ENCODE measurements around the gene OAS2. TPM values are rescaled to one million over a fixed set of nuclear protein-coding genes. Genes with fewer than 3 reads are reported as not detected.
"Not testable (repeated sequence)": the region's sequence is repeated elsewhere in the genome, so short reads cannot be mapped to it uniquely, and the experiment has no call there.

OAS2 gene
- total RNA-seq, 3 donors from 2014 or later = 27.8 to 36.0 (median 34.9) TPM

GRCh38 chr12:112944024-112944690, 34.2 kb upstream of the OAS2 start:
- DNase-seq (no peak), ATAC-seq (no peak)
- H3K4me3 Mint-ChIP-seq = no peak overlapping the region
- H3K27me3 Mint-ChIP-seq (ENCODE audit: low read depth) = no peaks in the 10 kb centered on the region
- no peaks in the 10 kb centered on the region for H3K9me3 Mint-ChIP-seq
- peaks cover 22% of the 10 kb centered on the region for H3K4me1 Mint-ChIP-seq (ENCODE audit: low read depth)
- peaks cover 27% of the 10 kb centered on the region for H3K36me3 Mint-ChIP-seq (ENCODE audit: insufficient read depth)

GRCh38 chr12:112945515-112945914, 32.8 kb upstream of the OAS2 start:
- H3K9me3 Mint-ChIP-seq = no peaks in the 10 kb centered on the region
- H3K4me3 Mint-ChIP-seq = no peak overlapping the region
- DNase-seq (no peak), ATAC-seq (no peak)
- H3K4me1 Mint-ChIP-seq (ENCODE audit: low read depth) = peaks cover 8% of the 10 kb centered on the region
- H3K27me3 Mint-ChIP-seq (ENCODE audit: low read depth) = no peaks in the 10 kb centered on the region
- H3K36me3 Mint-ChIP-seq (ENCODE audit: insufficient read depth) = peaks cover 37% of the 10 kb centered on the region

- peaks cover 44% of the 10 kb centered on the region for H3K36me3 Mint-ChIP-seq (ENCODE audit: insufficient read depth)
- peaks cover 3% of the 10 kb centered on the region for H3K4me1 Mint-ChIP-seq (ENCODE audit: low read depth)
- H3K4me3 Mint-ChIP-seq = no peak overlapping the region
- H3K9me3 Mint-ChIP-seq = no peaks in the 10 kb centered on the region
- no peak for ATAC-seq
- DNase-seq = no peak
- no peaks in the 10 kb centered on the region for H3K27me3 Mint-ChIP-seq (ENCODE audit: low read depth)
Observed at GRCh38 chr12:112946236-112947000, 31.9 kb upstream of the OAS2 start.

- DNase-seq (no peak), ATAC-seq (no peak)
- Mint-ChIP-seq H3K4me3 (no peak overlapping the region), H3K36me3 (ENCODE audit: insufficient read depth) (peaks cover 51% of the 10 kb centered on the region), H3K4me1 (ENCODE audit: low read depth) (peaks cover 2% of the 10 kb centered on the region), H3K9me3 (peaks cover 3% of the 10 kb centered on the region), H3K27me3 (ENCODE audit: low read depth) (no peaks in the 10 kb centered on the region)
Observed at GRCh38 chr12:112947314-112947713, 31.0 kb upstream of the OAS2 start.

DNA sequence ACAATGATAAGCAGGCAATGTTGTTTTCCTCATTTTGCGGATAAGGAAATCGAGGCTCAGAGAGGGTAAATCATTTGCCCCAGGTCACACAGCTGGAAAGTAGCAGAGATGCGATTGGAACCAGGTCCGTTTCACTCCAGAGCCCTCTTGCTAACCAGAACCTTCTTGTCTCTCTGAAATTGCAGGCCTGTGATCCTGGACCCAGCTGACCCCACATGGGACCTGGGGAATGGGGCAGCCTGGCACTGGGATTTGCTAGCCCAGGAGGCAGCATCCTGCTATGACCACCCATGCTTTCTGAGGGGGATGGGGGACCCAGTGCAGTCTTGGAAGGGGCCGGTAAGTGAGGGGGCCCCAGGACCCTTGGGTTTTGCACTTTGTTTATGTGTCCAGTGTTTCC, 30.6 kb upstream of the OAS2 start:
- H3K9me3 Mint-ChIP-seq = peaks cover 6% of the 10 kb centered on the region
- H3K4me3 Mint-ChIP-seq = no peak overlapping the region
- ATAC-seq (no peak), DNase-seq (no peak)
- H3K4me1 Mint-ChIP-seq (ENCODE audit: low read depth) = peaks cover 2% of the 10 kb centered on the region
- no peaks in the 10 kb centered on the region for H3K27me3 Mint-ChIP-seq (ENCODE audit: low read depth)
- H3K36me3 Mint-ChIP-seq (ENCODE audit: insufficient read depth) = peaks cover 54% of the 10 kb centered on the region

GRCh38 chr12:112948806-112949205, 29.5 kb upstream of the OAS2 start:
- peaks cover 6% of the 10 kb centered on the region for H3K9me3 Mint-ChIP-seq
- H3K27me3 Mint-ChIP-seq (ENCODE audit: low read depth) = no peaks in the 10 kb centered on the region
- peaks cover 59% of the 10 kb centered on the region for H3K36me3 Mint-ChIP-seq (ENCODE audit: insufficient read depth)
- DNase-seq (no peak), ATAC-seq (no peak)
- H3K4me1 Mint-ChIP-seq (ENCODE audit: low read depth) = peaks cover 2% of the 10 kb centered on the region
- H3K4me3 Mint-ChIP-seq = no peak overlapping the region

DNA sequence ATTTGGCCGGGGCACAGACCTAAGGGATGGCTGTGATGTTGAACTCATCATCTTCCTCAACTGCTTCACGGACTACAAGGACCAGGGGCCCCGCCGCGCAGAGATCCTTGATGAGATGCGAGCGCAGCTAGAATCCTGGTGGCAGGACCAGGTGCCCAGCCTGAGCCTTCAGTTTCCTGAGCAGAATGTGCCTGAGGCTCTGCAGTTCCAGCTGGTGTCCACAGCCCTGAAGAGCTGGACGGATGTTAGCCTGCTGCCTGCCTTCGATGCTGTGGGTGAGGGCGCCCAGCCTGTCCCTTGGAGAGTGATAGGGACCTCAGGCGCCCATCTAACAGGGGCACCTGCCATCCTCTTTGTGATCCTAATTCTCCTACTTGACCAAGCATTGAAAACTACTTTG, 27.6 kb upstream of the OAS2 start:
- Mint-ChIP-seq H3K27me3 (ENCODE audit: low read depth) (no peaks in the 10 kb centered on the region), H3K4me3 (no peak overlapping the region), H3K36me3 (ENCODE audit: insufficient read depth) (peaks cover 64% of the 10 kb centered on the region), H3K4me1 (ENCODE audit: low read depth) (peaks cover 2% of the 10 kb centered on the region), H3K9me3 (peaks cover 6% of the 10 kb centered on the region)
- ATAC-seq (no peak), DNase-seq (no peak)

DNA sequence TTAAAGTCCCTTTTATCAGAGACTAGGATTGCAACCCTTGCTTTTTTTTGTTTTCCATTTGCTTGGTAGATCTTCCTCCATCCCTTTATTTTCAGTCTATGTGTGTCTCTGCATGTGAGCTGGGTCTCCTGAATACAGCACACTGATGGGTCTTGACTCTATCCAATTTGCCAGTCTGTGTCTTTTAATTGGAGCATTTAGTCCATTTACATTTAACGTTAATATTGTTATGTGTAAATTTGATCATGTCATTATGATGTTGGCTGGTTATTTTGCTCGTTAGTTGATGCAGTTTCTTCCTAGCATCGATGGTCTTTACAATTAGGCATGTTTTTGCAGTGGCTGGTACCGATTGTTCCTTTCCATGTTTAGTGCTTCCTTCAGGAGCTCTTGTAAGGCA, 21.2 kb upstream of the OAS2 start:
- DNase-seq; H3K27me3 Mint-ChIP-seq (ENCODE audit: low read depth); ATAC-seq; H3K4me3 Mint-ChIP-seq: not testable (repeated sequence)
- Mint-ChIP-seq H3K36me3 (ENCODE audit: insufficient read depth) (peaks cover 84% of the 10 kb centered on the region), H3K9me3 (peaks cover 11% of the 10 kb centered on the region), H3K4me1 (ENCODE audit: low read depth) (peaks cover 25% of the 10 kb centered on the region)

DNA sequence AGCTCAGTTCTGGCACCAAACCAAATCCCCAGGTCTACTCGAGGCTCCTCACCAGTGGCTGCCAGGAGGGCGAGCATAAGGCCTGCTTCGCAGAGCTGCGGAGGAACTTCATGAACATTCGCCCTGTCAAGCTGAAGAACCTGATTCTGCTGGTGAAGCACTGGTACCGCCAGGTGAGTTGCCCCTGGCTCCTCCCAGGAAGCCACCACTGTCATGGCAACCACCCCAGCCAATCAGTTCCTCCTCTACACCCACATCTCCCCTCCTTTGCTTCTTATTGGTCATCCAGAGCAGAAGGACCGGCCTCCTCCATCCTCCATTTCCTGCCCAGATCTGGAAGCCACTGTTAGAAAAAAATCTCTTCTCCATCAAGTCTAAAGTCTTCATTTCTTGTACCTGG, 17.2 kb upstream of the OAS2 start:
- Mint-ChIP-seq H3K4me3 (no peak overlapping the region), H3K9me3 (peaks cover 6% of the 10 kb centered on the region), H3K4me1 (ENCODE audit: low read depth) (peaks cover 20% of the 10 kb centered on the region), H3K36me3 (ENCODE audit: insufficient read depth) (peaks cover 72% of the 10 kb centered on the region), H3K27me3 (ENCODE audit: low read depth) (no peaks in the 10 kb centered on the region)
- DNase-seq (no peak), ATAC-seq (no peak)

- no peak for ATAC-seq
- Mint-ChIP-seq H3K4me1 (ENCODE audit: low read depth) (peaks cover 15% of the 10 kb centered on the region), H3K9me3 (peaks cover 6% of the 10 kb centered on the region), H3K36me3 (ENCODE audit: insufficient read depth) (peaks cover 72% of the 10 kb centered on the region), H3K27me3 (ENCODE audit: low read depth) (no peaks in the 10 kb centered on the region), H3K4me3 (no peak overlapping the region)
- no peak for DNase-seq
Observed at GRCh38 chr12:112961536-112961935, 16.8 kb upstream of the OAS2 start.

DNA sequence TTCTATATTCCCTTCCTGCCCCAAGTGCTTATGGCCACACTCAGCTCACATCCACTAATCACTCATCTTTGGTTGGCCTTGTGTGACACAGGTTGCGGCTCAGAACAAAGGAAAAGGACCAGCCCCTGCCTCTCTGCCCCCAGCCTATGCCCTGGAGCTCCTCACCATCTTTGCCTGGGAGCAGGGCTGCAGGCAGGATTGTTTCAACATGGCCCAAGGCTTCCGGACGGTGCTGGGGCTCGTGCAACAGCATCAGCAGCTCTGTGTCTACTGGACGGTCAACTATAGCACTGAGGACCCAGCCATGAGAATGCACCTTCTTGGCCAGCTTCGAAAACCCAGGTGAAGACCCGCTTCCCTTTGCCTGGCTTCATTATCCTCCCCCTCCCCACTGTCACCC, 15.8 kb upstream of the OAS2 start:
- DNase-seq (no peak), ATAC-seq (no peak)
- no peaks in the 10 kb centered on the region for H3K27me3 Mint-ChIP-seq (ENCODE audit: low read depth)
- H3K4me3 Mint-ChIP-seq = no peak overlapping the region
- peaks cover 69% of the 10 kb centered on the region for H3K36me3 Mint-ChIP-seq (ENCODE audit: insufficient read depth)
- peaks cover 11% of the 10 kb centered on the region for H3K4me1 Mint-ChIP-seq (ENCODE audit: low read depth)
- H3K9me3 Mint-ChIP-seq = peaks cover 3% of the 10 kb centered on the region

- ATAC-seq (no peak), DNase-seq (no peak)
- Mint-ChIP-seq H3K36me3 (ENCODE audit: insufficient read depth) (peaks cover 67% of the 10 kb centered on the region), H3K27me3 (ENCODE audit: low read depth) (no peaks in the 10 kb centered on the region), H3K4me3 (no peak overlapping the region), H3K9me3 (peaks cover 3% of the 10 kb centered on the region), H3K4me1 (ENCODE audit: low read depth) (peaks cover 11% of the 10 kb centered on the region)
Observed at GRCh38 chr12:112963227-112963861, 15.0 kb upstream of the OAS2 start.

DNA sequence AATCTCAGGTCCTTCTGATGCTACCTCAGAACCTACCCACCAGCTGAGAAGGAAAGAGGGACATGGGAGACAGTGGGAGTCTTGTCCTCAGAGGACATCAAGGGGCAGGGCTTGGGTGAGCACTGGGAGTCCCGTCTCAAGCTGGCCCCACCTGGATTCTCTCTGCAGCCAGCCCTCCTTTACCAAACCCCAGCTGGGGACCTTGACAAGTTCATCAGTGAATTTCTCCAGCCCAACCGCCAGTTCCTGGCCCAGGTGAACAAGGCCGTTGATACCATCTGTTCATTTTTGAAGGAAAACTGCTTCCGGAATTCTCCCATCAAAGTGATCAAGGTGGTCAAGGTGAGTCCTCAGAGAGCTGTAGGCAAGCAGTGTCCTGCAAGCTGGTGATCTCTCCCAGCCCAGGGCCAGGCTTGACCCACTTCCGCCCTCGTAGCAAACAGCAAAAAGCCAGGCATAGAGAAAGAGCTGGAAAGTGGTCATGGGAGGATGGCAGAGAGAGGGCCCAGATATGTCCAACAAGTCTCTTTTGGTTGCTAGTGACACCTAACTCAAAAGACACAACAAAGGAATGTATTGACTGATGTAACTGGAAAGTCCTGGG, 14.2 kb upstream of the OAS2 start:
- peaks cover 63% of the 10 kb centered on the region for H3K36me3 Mint-ChIP-seq (ENCODE audit: insufficient read depth)

DNA sequence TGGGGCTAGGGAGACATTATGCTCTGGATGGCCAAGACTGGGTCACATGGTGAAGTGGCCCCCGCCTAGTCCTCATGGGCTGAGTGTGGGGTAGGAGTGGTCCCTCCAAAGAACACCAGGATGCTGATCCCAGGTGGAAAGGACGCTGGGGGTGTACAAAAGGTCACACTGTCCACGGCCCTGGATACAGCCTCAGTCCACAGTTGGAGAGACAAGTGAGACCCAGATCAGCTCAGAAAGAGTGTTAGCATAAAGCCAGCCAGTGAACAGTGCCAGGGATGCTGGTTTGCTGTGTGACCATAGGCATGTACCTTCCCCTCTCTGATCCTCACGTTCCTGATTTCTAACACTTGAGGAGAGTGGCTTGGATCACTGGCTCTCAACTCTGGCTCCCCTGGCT, 13.4 kb upstream of the OAS2 start:
- Mint-ChIP-seq H3K4me3 (no peak overlapping the region), H3K36me3 (ENCODE audit: insufficient read depth) (peaks cover 57% of the 10 kb centered on the region), H3K27me3 (ENCODE audit: low read depth) (no peaks in the 10 kb centered on the region)

More for the DNA sequence above, 14.2 kb upstream of the OAS2 start:
- Mint-ChIP-seq H3K4me3 (no peak overlapping the region), H3K4me1 (ENCODE audit: low read depth) (peaks cover 11% of the 10 kb centered on the region), H3K27me3 (ENCODE audit: low read depth) (no peaks in the 10 kb centered on the region), H3K9me3 (peaks cover 3% of the 10 kb centered on the region)
- ATAC-seq = no peak
- no peak for DNase-seq

More for the DNA sequence above, 13.4 kb upstream of the OAS2 start:
- DNase-seq (no peak), ATAC-seq (no peak)
- no peaks in the 10 kb centered on the region for H3K9me3 Mint-ChIP-seq
- H3K4me1 Mint-ChIP-seq (ENCODE audit: low read depth) = peaks cover 4% of the 10 kb centered on the region

All from activated T-cell treated with anti-CD3 and anti-CD28 coated beads, Interleukin-2, amount 50 U/mL, for 4 hours (primary cell).